NCI-H524 (cell line): ENCODE data around the gene PLEKHN1.
"Not testable (repeated sequence)": the region's sequence is repeated elsewhere in the genome, so short reads cannot be mapped to it uniquely, and the experiment has no call there.

Experiments
- DNase-seq, 2 experiments: peaks; one replicate each; lab custom pipeline; 2025; lab: John Stamatoyannopoulos, UW

Gene PLEKHN1

DNA sequence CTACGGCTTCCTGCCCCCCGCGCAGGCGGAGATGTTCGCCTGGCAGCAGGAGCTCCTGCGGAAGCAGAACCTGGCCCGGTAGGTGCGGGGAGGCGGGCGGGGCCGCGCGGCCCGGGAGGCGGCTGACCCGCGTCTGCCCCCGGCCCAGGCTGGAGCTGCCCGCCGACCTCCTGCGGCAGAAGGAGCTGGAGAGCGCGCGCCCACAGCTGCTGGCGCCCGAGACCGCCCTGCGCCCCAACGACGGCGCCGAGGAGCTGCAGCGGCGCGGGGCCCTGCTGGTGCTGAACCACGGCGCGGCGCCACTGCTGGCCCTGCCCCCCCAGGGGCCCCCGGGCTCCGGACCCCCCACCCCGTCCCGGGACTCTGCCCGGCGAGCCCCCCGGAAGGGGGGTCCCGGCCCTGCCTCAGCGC lies 23.9 kb upstream of the PLEKHN1 start:
- DNase-seq, result no peak

DNA sequence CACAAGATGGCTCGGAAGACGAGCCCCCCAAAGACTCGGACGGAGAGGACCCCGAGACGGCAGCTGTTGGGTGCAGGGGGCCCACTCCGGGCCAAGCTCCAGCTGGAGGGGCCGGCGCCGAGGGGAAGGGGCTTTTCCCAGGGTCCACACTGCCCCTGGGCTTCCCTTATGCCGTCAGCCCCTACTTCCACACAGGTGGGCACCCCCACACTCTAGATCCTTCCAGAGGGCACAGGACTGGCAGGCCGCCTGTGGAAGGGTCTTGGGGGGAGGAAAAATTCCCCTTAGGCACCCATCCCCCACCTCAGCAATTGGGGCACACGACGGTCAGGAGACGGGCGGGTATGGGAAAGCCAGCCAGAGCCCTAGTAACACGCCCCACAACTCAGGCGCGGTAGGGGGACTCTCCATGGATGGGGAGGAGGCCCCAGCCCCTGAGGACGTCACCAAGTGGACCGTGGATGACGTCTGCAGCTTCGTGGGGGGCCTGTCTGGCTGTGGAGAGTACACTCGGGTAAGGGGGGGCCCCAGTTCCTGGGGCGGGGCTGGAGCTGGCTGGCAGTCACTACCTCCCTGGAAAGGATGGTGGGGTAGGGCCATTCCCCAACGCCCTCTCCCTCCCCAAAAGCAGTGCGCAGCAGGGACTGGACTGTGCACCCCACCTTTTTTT lies 23.3 kb upstream of the PLEKHN1 start:
- DNase-seq, result no peak

DNA sequence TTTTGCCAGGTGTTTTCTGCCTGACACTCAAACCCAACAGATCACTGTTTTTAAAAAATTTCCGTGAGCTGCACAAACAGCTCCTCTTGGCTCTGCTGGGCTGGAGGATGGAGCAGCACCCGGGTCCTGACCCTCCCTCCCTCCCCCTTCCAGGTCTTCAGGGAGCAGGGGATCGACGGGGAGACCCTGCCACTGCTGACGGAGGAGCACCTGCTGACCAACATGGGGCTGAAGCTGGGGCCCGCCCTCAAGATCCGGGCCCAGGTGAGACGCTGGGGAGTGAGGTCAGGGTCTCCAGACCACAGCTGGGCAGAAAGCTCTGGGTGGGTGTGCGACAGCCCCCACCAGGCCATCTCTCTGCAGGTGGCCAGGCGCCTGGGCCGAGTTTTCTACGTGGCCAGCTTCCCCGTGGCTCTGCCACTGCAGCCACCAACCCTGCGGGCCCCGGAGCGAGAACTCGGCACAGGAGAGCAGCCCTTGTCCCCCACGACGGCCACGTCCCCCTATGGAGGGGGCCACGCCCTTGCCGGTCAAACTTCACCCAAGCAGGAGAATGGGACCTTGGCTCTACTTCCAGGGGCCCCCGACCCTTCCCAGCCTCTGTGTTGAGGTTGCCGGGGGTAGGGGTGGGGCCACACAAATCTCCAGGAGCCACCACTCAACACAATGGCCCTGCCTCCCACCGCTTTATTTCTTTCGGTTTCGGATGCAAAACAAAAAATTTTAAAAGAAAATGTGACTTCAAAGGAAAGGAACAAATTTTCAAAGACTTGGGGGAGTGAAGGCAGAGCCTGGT lies 22.5 kb upstream of the PLEKHN1 start:
- no peak for DNase-seq

DNA sequence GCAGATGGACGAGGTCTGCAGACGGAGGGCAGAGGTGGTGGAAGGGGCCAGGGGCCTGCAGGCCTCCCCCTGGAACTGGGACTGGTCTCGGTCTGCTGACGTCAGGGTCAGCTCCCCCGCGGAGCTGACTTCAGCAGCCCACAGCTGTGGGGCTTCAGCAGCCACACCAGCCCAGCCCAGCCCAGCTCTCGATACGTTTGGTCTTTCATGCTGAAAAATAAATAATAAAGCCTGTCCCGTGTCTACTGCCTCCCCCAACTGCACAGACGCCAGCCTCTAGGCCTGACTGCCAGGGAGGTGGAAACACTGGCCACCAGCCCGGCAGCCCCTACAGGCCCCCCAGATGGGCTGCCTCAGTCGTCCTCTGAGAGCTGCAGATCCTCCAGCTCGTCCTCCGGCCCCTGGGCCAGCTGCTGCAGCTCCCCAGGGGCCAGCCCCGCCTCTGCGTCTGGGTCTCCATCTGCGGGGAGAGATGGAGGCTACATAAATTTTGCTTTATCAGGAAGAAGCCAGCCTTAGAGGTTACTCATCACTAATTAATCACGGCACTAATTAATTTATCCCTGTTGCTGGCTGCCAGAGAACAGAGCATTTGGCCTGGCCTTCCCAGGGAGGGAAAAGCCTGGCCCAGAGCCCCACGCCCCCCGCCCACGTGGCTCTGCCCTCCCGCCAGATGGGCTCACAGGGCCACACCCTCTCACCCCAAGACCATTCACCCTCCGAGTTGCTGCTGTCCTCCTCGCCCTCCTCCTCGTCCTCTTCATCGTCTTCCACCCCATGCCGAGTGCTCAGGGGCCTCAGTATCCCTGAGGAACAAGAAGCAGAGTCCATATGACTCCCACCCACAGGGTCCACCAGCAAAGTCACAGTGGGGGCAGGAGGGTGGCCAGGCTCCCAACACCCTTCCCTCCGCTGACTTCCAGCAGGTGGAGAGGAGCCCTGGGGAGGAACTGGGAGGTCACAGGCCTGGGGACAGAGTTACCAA lies 21.6 kb upstream of the PLEKHN1 start:
- peak; percentile 35 to 70 for DNase-seq

DNA sequence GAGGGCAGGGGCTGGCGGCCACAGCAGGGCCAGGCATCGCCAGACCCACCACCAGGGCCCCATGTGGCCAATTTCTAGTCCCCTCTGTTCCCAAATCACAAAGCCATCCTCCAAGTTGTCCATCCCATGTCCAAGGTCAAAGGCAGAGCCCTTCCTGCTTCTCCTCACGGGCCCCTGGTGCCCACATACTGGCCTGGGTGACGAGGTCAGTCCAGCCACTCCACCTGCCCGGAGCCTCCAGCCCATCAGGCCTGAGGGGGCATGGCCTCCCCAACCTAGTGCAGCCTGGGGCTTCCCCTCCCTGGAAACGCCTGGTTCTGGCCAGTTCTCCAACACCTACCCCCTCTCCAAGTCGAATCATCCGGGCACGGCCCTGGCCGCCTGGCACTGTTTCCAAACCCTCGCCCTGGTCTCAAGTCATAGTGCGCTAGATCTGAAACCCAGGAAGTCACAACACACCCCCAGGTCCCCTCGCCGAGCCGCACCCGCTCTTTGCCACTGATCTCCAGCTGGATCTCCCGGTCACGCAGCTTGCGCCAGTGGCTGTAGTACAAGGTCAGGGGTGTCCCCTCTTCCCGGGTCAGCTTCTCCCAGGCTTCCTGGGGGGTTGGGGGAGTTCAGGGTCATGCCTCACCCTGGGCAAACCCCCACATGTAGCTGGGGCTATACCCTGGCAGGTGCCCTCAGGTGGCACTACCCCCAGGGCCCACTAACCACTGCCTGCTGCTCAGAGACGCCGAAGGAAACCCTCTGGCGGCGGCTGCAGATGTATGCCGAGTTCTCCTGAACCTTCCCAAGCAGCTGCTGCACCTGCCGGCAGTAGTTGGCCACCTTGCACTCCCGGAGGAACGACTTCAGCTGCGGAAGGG lies 20.4 kb upstream of the PLEKHN1 start:
- DNase-seq, result no peak

DNA sequence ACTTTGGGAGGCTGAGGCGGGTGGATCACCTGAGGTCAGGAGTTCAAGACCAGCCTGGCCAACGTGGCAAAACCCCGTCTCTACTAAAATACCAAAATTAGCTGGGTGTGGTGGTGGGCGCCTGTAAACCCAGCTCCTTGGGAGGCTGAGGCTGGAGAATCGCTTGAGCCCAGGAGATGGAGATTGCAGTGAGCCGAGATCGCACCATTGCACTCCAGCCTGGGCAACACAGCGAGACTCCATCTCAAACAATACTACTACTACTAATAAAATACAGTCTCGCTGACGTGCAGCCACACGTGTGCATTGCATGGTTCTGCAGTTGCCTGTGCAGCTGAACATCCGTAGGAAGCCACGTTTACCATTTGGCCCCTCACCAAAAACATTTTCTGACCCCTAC lies 19.5 kb upstream of the PLEKHN1 start:
- not testable (repeated sequence) for DNase-seq

DNA sequence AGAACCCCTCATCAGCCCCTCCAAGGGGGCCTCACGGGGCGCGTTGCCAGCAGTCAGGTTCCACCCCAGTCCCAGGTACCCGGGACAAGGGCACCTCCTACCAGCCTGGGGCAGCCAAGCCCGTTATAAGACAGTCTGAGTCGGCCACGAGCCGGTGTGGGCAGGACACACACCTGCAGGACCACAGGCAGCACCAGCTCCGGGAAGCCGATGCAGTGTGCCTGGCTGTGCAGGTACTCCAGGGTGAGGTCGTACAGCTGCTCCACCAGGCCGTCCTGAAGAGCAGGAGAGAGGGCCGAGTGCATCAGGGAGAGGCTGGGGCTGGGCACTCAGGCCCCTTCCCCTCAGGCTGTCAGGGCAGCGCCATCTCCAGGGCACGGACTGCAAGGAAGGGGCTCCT lies 18.3 kb upstream of the PLEKHN1 start:
- DNase-seq, result no peak

DNA sequence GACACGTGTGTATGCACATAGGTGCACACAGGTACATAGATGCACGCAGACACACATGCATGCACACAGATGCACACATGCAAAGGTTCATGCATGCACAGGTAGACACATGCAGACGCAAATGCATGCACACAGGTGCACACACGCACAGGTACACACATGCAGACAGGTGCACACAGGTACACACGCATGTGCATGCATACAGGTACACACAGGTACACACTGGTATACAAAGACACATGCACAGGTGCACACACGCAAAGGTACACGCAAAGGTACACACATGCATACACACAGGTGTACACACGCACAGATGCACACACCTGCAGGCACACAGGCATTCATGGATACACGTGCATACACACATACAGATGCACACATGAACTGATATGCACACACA lies 16.0 kb upstream of the PLEKHN1 start:
- DNase-seq, result no peak

DNA sequence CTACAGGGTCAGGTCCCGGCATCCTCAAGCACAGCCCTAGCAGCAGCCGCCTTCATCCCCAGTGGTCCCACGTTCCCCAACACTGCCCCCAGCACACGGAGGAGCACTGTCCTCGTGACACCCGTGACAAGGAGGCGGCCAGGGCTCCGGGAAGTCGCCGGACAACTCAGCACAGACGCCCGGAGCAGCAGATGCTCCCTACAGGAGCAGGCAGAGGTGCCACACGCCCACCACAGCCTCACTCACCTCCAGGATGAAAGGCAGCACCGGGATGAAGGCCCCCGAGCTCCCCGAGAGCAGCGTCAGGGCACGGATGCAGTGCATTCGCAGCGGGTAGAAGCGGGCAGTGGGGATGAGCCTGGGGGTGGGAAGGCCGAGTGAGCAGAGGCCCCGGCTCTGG lies 15.4 kb upstream of the PLEKHN1 start:
- no peak for DNase-seq

DNA sequence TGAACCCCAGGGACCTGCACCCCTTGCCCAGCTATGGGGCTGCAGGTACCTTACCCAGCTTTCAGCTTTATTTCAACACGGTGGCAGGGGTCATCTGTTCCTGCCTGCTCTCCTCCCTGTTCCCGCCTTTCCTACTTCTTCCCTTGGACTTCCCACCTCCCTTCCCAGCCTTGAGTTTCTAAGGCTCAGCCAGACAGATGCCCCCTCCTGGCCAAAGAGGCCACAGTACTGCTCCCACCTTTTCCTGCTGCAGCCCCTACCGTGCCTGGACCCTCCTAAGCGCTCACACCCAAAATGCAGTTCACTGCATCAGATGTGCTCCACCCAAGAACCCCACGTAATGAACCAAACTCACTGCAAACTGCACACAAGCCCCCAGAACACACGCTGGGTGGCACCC lies 14.9 kb upstream of the PLEKHN1 start:
- DNase-seq, result no peak

DNA sequence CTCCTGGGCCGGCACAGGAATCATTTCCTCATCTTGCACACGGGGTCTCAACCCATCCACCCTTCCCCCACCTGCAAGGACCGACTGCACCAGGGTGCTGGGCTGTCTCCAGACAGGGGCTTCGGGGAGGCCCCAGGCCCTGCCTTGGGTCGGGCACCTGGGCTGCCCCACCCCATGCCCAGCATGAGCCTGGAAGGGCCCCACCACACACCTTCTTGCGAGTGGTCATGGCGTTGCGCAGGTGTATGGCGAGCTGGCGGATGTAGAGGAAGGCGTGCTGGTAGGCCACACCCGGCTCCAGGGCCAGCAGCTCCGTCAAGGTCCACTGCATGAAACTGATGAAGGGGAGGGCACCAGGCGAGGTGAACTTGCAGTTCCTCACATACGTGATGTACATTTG lies 14.1 kb upstream of the PLEKHN1 start:
- no peak for DNase-seq

DNA sequence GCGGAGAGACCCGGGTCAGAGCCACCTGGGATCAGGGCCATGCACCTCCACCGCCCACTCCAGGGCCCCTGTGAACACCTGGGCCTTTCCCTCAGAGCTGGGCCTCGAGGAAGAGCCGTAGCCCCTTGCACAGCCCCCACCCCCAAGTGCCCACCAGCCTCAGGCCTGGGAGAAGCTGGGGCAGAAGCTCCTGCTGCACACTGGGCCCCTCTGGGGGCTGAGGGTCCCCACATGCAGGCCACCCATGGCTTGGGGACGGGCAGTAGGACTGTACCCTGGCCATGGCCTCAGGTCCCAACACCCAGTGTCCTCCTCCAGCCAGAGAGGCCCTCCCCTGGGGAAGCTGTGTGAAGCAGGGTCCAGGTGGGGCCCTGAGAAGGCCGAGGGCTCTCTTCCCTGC lies 13.7 kb upstream of the PLEKHN1 start:
- no peak for DNase-seq

DNA sequence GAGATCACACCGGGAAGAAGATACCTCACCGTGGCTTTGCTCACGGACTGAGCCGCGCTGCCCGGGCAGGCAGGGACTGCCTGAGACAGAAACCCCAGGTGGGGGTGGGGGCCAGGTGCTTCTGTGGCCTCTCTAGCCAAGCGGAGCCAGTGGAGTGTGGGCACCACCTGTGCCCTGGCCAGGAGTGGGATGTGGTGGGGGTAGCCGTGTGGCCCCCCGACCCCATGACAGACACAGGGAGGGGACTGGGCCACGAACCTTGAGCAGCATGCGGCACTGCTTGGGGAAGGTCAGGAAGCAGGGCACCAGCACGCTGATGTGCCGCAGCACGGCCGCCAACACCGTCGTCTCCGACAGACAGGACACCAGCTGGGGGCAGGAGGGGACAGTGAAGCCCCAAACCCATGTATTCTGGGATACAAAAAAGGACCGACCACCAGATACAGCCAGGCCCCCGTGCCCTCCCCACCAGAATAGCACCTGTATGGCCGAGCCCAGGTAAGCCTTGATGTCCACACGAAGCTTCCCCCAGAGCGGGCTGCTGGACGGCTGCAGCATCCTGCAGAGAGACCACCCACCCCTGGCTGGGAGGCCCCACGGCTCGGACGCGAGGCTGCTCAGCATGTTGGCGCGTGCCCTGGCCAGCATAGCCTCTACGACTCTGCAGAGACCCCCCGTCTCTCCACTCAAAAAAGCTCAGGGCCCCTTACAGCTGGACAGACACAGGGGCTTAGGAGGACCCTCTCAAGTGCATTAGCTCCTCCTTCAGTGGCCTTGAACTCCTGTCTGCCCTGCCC lies 12.6 kb upstream of the PLEKHN1 start:
- DNase-seq, result no peak

DNA sequence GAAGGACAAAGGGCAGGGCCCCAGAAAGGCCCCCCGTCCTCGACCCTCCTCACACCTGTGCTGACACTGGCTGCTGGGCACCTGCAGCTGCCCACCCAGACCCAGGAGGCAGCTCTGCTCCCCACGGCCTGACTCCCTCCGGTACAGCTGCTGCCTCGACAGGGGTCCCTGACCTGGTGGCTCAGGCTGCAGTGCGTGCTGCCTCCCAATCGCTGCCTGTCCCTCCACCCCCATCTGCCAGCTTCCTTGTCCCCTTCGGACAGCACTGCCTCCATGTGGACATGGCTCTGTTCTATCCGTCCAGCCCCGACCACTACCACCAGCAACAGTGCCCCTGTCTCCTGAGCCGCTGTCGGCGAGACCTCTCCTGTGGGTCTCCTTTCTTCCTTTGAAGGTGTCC lies 11.4 kb upstream of the PLEKHN1 start:
- no peak for DNase-seq

DNA sequence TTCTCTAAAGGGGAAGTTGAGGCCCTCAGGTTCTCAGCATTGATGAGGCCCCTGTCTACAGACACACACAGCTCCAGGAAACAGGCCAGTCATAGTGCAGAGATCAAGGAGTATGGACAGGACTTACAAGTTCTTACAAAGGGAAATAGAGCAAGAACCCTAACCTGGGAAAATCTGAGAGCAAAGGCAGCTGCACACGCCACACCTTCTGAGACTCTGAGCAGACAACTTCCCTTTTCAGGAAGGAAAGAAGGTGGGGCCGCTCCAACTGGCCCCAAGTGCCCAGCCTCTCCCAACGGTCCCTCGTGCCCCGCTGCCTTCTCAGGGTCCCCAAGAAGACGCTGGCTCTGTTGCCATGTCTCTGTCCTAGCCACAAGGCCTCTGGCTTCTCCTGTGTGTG lies 10.8 kb upstream of the PLEKHN1 start:
- DNase-seq, result no peak

DNA sequence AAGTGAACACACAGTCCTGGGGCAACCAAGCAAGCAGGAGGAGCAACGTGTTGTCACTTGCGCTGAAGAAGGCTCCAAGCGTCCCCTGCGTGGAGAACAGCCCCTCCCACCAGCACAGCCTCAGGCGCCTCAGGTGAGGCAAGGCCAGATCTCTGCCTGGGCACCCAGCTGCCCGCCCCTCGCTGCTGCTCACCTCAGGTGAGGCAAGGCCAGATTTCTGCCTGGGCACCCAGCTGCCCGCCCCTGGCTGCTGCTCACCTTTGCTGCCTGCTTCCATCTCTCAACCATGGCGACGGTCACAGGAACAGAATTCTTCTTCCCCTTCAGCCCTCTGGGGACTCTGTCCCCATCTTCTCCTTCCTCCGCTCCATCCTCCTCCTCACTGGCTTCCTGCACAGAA lies 9.6 kb upstream of the PLEKHN1 start:
- DNase-seq, result no peak

DNA sequence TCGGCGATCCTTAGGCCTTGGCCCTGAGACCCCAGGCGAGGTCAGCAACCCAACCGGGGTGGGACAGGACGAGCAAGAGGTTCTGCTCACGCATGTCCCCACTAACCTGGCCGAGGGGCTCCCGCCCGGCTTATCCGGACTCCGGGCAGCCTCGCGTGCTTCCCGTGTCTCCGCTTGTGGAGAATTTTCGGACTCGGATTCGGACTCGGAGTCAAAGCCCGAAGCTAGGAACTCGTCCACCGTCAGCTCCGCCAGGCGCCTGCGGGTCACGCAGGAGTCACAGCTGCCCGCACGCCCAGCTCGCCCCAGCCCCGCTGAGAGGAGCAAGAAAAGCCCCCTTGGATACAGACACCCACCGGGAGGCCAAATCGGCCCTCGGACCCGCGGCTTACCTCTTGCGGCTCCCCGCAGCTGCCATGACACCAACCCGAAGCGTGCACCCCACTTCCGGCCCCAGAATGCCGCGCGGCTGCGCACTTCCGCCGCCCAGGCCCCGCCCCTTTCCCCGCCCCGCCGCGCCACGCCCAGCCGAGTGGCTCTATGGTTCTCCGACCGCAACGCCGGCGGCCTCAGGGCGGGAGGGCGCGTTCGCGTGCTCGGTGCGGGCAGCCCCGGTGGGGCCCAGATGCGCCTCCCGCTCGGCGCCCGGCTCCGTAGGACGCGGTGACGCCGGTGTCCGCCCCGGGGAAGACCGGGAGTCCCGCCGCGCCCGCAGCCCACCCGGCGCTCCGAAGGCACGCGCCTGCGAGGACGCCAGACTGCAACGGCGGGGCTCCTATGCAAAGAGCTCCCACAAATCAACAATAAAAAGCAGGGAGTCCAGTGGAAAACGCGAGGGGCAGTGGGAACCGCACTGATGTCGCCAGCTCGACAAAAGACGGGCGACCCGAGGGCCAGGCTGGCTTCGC lies 7.2 kb upstream of the PLEKHN1 start, which contains the start of gene NOC2L:
TSS of gene NOC2L (minus strand) at position 434 of the 908 bp plus-strand sequence. CDS start at position 418, 16 bp downstream.
- peak; percentile 46 to 71 for DNase-seq

DNA sequence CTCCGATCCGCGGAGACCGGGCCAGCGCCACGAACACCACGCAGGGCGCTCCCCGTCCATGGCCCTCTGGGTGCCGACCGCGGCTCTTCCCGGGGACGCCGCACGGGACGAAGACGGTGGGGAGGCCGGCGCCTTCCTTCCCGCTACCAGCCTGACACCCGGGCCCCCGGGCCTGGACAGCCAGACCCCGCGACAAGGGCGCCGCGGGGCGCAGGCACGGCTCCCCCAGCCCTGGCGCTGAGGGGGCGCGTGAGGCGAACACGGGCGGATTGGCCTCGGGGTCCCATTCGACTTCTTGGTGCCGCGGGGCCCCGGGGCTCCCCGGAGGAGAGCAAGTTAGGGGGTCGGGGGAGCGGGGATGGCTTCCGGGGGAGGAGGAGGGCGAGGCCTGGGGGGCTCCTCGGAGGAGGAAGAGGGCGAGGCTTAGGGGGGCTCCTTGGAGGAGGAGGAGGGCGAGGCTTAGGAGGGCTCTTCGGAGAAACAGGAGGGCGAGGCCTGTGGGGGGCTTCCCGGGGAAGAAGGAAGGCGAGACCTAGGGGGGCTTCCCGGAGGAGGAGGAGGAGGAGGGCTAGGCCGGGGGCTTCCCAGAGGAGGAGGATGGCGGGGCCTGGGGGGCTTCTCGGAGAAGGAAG lies 6.4 kb upstream of the PLEKHN1 start:
- no peak for DNase-seq
